Vagina (tissue), 2 donors: Measurements from ENCODE around the gene CDHR1. TPM values are rescaled to one million over a fixed set of nuclear protein-coding genes. Genes with fewer than 3 reads are reported as not detected.

Experiments
- DNase-seq, 2 donors: peaks; one replicate each; pipeline ENCODE4 v3.0.0-alpha.2; 2017; ENCODE audit errors: extremely low spot score in 2 of 2
- H3K27ac ChIP-seq: fragments of 200-600 bp; sonication (generic); one replicate; pipeline ENCODE4 v1.5.1; 2019
- H3K27me3 ChIP-seq: fragments of 200-600 bp; sonication (generic); one replicate; pipeline ENCODE4 v1.5.1; 2019
- H3K36me3 ChIP-seq, 2 donors: fragments of 200-600 bp; sonication (generic); one replicate each; pipeline ENCODE4 v1.5.1; 2017 to 2019
- H3K4me1 ChIP-seq: fragments of 200-600 bp; sonication (generic); one replicate; pipeline ENCODE4 v1.5.1; 2019
- H3K4me3 ChIP-seq, 2 donors: fragments of 200-600 bp; sonication (generic); 1 replicate in 1 of 2; 2 replicates in 1 of 2; pipeline ENCODE4 v1.5.1; 2016 to 2019
- H3K9me3 ChIP-seq: fragments of 200-600 bp; sonication (generic); one replicate; pipeline ENCODE4 v1.5.1; 2019
- POLR2A ChIP-seq, 2 donors: fragments of 450-650 bp; IDR thresholded peaks; one replicate each; pipeline ENCODE4 v1.6.1; 2017; ENCODE audit warnings: antibody characterized with exemption in 2 of 2, mild to moderate bottlenecking in 2 of 2, moderate library complexity in 2 of 2
- POLR2AphosphoS5 ChIP-seq, 2 donors: sonication (generic); formaldehyde crosslinking; IDR thresholded peaks; one replicate each; pipeline ENCODE4 v1.9.0; 2017; ENCODE audit warnings: antibody characterized with exemption in 2 of 2, mild to moderate bottlenecking in 2 of 2, low read depth in 1 of 2; ENCODE audit not compliant: insufficient read depth in 1 of 2
- intact Hi-C: fragments of 100-400 bp; cut with DNase I; formaldehyde crosslinking; loops from one replicate; pipeline ENCODE4 v1.15.1; 2023
- total RNA-seq: library from RNA; depleted of rRNA; stranded (reverse); fragments of >200 nt; gene quantifications from one replicate; pipeline ENCODE4 v1.2.3, GENCODE V29; 2016
- TF ChIP-seq, protein P1 (sequence below), 3 experiments: fragments of 450-650 bp in 2 of 3; fragments of 200-600 bp in 1 of 3; sonication (generic) in 1 of 3; IDR thresholded peaks; one replicate each; pipeline ENCODE4 v1.5.1; 2017 to 2019; ENCODE audit warnings: antibody characterized with exemption in 3 of 3, mild to moderate bottlenecking in 2 of 3, moderate library complexity in 2 of 3

CDHR1 gene
- total RNA-seq, 1 donor from 2014 or later = 6.4 TPM

- Histone ChIP-seq H3K9me3 (no peaks in the 10 kb centered on the region), H3K4me3 (peak overlapping the region; percentile 42 to 43), H3K36me3 (no peaks in the 10 kb centered on the region), H3K27me3 (no peaks in the 10 kb centered on the region), H3K4me1 (peaks cover 16% of the 10 kb centered on the region), H3K27ac (no peak overlapping the region)
- no peak for DNase-seq
- intact Hi-C loops = no loop called here
- TF ChIP-seq POLR2AphosphoS5 (IDR thresholded peaks at IDR 0.05; ENCODE audit: insufficient read depth in 1 of 2, low read depth in 1 of 2) = no peak
- TF ChIP-seq, protein P1, sequence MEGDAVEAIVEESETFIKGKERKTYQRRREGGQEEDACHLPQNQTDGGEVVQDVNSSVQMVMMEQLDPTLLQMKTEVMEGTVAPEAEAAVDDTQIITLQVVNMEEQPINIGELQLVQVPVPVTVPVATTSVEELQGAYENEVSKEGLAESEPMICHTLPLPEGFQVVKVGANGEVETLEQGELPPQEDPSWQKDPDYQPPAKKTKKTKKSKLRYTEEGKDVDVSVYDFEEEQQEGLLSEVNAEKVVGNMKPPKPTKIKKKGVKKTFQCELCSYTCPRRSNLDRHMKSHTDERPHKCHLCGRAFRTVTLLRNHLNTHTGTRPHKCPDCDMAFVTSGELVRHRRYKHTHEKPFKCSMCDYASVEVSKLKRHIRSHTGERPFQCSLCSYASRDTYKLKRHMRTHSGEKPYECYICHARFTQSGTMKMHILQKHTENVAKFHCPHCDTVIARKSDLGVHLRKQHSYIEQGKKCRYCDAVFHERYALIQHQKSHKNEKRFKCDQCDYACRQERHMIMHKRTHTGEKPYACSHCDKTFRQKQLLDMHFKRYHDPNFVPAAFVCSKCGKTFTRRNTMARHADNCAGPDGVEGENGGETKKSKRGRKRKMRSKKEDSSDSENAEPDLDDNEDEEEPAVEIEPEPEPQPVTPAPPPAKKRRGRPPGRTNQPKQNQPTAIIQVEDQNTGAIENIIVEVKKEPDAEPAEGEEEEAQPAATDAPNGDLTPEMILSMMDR (IDR thresholded peaks at IDR 0.05) = no peak
- no peak for TF ChIP-seq POLR2A (IDR thresholded peaks at IDR 0.05)
Measured at GRCh38 chr10:84195044-84195830, 900 bp downstream of the CDHR1 start.

- intact Hi-C loops = no loop called here
Measured at GRCh38 chr10:84196083-84196482, 1.7 kb downstream of the CDHR1 start.

GRCh38 chr10:84196941-84197340 lies 2.6 kb downstream of the CDHR1 start:
- Histone ChIP-seq H3K27ac (no peak overlapping the region), H3K9me3 (no peaks in the 10 kb centered on the region), H3K4me3 (no peak overlapping the region), H3K27me3 (no peaks in the 10 kb centered on the region), H3K4me1 (peaks cover 16% of the 10 kb centered on the region), H3K36me3 (no peaks in the 10 kb centered on the region)
- TF ChIP-seq POLR2A (IDR thresholded peaks at IDR 0.05) = no peak
- TF ChIP-seq POLR2AphosphoS5 (IDR thresholded peaks at IDR 0.05; ENCODE audit: insufficient read depth in 1 of 2, low read depth in 1 of 2) = no peak
- TF ChIP-seq, protein P1 (IDR thresholded peaks at IDR 0.05) = no peak
- no peak for DNase-seq
- intact Hi-C loops = no loop called here

More at GRCh38 chr10:84196083-84196482, 1.7 kb downstream of the CDHR1 start:
- TF ChIP-seq POLR2AphosphoS5 (IDR thresholded peaks at IDR 0.05; ENCODE audit: insufficient read depth in 1 of 2, low read depth in 1 of 2) = no peak
- TF ChIP-seq POLR2A (IDR thresholded peaks at IDR 0.05) = no peak
- TF ChIP-seq, protein P1 (IDR thresholded peaks at IDR 0.05) = no peak
- Histone ChIP-seq H3K9me3 (no peaks in the 10 kb centered on the region), H3K27me3 (no peaks in the 10 kb centered on the region), H3K4me1 (peaks cover 16% of the 10 kb centered on the region), H3K27ac (no peak overlapping the region), H3K36me3 (no peaks in the 10 kb centered on the region), H3K4me3 (no peak overlapping the region)
- no peak for DNase-seq

- H3K27ac ChIP-seq = no peak overlapping the region
- no peak overlapping the region for H3K4me3 ChIP-seq
- intact Hi-C loops = no loop called here
- TF ChIP-seq, protein P1 (IDR thresholded peaks at IDR 0.05) = no peak
- TF ChIP-seq POLR2AphosphoS5 (IDR thresholded peaks at IDR 0.05; ENCODE audit: insufficient read depth in 1 of 2, low read depth in 1 of 2) (no peak), POLR2A (IDR thresholded peaks at IDR 0.05) (no peak)
- DNase-seq = no peak
- H3K4me1 ChIP-seq = peaks cover 16% of the 10 kb centered on the region
- no peaks in the 10 kb centered on the region for H3K9me3 ChIP-seq
- no peaks in the 10 kb centered on the region for H3K27me3 ChIP-seq
- no peaks in the 10 kb centered on the region for H3K36me3 ChIP-seq
Measured at GRCh38 chr10:84197643-84198042, 3.3 kb downstream of the CDHR1 start.
